Measurements from ENCODE around the gene CD200R1L.

GRCh38 chr3:112856537-112856936 is 9.9 kb upstream of the CD200R1L start:
- TF ChIP-seq GATA2 (IDR thresholded peaks at IDR 0.05; ENCODE audit: low read depth, low read length) (no peak), GATA3 (IDR thresholded peaks at IDR 0.05; ENCODE audit: low read depth, low read length) (no peak)
